Measurements from ENCODE around the gene IMPDH2.

- no peak for TF ChIP-seq EZH2 (IDR thresholded peaks at IDR 0.05)
- TF ChIP-seq POLR2AphosphoS5 (IDR thresholded peaks at IDR 0.05; ENCODE audit: borderline replicate concordance, low read depth, low read length), result no peak
- TF ChIP-seq FOXP2 (optimal IDR thresholded peaks at IDR 0.05; ENCODE audit: control extremely low read depth, extremely low read length, insufficient read depth), result no peak
Observed at GRCh38 chr3:49015072-49015471, 14.1 kb downstream of the IMPDH2 start.

Measured in SK-N-MC (cell line).